Activated CD4-positive, alpha-beta T cell treated with anti-CD3 and anti-CD28 coated beads, Interleukin-2, Interleukin-4, amounts not matched to agents 100 ng/mL and 50 ng/mL, durations not matched to agents 16 hours and 8 hours (primary cell): ENCODE results near the gene SLC10A7.
"Not testable (repeated sequence)": the region's sequence is repeated elsewhere in the genome, so short reads cannot be mapped to it uniquely, and the experiment has no call there.

Experiments used
- DNase-seq: peaks from one replicate; pipeline ENCODE4 v3.0.0-alpha.2; 2020; ENCODE audit warnings: low spot score

SLC10A7 gene

GRCh38 chr4:146439437-146439836, 82.3 kb downstream of the SLC10A7 start:
- no peak for DNase-seq

GRCh38 chr4:146437778-146438177, 84.0 kb downstream of the SLC10A7 start:
- DNase-seq: no peak

GRCh38 chr4:146436423-146437162, 85.1 kb downstream of the SLC10A7 start:
- DNase-seq: no peak

DNA sequence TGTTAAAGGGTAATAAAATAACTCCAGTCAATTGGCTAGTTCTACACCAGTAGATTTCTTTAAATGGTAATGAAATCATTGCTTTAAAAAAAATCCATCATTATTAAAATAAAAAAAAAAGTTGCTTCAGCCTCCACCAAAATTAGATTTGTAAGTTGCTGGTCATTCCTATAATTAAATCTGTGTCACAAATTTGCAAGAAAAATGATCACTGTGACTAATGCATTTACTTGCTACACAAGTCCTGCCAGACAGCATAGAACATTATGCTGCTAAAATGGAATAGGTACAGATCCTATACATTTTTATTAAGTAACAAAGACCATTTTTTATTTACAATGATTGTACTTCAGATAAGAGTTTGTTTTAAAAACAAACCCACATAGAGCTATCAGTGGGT, 85.8 kb downstream of the SLC10A7 start:
- DNase-seq: no peak

DNA sequence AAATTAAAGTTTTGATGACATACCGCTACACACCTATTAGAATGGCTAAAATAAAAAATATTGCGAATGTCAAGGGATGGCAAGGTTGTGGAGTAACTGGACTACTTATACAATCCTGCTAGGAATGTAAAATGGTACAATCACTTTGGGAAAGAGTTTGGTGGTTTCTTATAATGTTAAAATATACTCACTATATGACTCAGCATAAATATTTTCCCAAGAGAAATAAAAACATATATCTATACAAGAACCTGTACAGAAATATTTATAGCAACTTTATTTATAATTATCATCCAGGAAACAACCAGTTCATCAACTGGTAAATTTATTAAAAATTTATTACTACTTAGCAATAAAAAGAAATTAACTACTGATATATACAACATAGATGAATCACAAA, 89.7 kb downstream of the SLC10A7 start:
- DNase-seq: no peak

DNA sequence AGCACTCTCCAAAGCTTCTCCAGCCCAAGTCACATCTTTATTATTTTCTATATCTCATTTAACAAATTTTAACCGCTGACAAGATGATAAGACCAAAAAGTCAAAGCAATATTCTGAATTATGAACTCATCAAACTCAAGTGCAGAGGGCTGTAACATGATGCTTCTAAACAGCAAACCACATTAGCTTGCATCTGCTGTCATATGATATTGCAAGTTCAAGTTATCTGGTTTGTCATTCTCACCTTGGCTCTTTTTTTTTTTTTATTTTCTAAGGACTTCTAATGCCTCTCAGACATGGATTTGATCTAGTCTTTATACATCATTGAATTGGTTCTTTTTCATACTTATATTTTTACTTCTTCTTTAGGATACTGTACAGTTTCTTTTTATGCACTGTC, 93.4 kb downstream of the SLC10A7 start:
- DNase-seq: no peak

DNA sequence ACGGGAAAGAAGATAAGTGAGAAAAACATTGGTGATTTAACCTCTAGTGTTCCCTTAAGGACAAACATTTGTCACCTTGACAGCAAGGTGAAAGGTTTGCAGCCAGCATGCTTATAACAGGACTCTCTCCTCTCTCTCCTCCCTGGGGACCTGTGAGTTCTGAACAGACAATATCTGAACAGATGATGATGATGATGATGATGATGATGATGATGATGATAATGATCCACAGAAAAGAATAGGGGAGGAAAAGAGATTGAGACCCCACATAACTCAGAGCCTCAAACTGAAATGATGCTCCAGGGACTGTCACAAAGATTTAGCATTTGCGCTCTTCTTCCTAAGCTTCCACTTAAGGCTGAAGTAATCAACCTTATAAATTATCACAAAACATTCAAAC, 103.9 kb downstream of the SLC10A7 start:
- DNase-seq: no peak

DNA sequence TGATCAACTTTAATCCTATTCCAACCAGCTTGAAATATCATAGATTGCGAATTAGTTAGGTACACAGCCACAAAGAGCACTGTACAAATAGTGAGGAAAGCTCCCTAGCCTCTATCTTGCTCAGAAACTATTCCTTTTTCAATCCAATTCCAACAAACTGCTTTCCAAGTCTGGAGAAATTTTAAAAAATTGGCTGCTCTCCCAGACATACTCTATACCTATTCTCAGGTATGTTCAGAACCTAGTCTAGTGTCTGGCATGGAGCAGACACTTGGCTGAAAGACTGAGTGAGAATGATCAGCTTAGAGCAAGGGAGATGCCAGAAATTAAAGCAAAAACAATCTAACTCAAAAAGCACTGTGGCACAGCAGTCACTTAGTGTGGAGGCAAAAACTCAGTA, 105.9 kb downstream of the SLC10A7 start:
- no peak for DNase-seq

DNA sequence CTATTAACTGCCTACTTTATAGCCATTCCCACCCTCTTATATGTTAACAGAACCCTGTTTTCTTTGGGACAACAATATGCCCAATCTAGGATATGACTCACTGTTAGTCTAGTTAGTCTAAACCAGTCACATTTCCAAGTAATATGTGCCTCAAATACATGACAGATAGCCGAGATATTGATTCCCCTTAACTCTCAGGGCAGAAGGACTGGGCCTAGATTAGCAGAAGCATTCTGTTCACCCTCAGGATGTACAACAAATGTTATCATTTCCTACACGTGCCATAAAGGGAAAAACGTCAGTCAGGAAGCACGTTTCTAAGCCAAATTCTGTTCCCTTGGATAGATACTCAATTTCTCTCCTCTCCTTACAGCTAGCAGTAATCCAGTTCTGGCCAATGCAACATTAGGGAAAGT, 114.1 kb downstream of the SLC10A7 start:
- DNase-seq: no peak

DNA sequence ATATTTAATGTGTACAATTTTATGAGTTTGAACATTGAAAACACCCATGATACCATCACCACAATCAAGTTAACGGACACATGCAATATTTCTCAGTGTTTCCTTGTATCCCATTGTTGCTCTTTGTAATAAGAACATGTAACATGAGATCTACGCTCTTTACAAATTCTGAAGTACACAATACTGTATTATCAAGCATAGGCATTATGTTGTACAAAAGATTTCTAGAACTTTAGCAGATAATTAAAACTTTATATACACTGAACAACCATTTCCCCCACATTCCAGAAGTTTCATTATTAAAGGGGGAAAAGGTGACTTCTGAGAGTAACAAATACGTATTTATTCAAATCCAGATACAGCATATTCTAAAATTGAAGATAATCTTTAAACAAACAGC, 114.5 kb downstream of the SLC10A7 start:
- no peak for DNase-seq

GRCh38 chr4:146401274-146401673, 120.5 kb downstream of the SLC10A7 start:
- no peak for DNase-seq

- DNase-seq: no peak
Measured at GRCh38 chr4:146398896-146399445, 122.8 kb downstream of the SLC10A7 start.

- no peak for DNase-seq
Measured at GRCh38 chr4:146398404-146398803, 123.3 kb downstream of the SLC10A7 start.

DNA sequence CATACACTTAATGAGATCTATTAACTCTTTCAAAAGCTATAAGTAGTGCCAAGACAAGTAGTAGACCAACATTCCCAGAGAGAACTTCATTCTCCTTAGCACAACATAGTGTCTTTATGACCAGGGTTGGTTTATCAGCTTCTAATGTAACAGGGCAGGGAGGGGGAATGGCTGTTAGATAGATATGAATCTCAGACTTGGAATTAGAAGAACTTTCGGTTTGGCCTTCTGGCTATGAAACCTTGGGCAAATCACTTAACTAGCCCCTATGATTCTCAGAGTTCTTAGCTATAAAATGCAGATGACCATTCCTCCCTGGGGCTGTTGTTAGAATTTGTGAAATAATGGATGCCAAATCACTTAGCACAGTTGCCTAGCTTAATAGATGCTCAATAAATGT, 132.2 kb downstream of the SLC10A7 start:
- DNase-seq: no peak

DNA sequence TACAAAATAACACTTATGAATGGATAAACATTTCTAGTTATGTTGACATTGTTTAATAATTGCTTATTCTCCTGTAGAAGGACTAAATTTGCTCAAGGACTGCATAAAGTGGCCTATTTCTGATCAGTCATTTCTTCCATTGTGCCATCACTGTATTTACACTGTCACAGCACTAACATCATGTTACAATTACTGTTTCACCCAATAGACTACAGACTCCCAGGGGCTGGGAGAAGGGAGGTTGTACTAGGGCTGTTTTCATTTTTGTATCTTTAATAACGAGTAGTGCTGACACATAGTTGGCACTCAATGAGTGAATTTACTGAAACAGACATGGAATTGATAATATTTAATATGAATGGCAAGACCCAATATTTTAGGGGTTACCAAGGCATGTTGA, 139.5 kb downstream of the SLC10A7 start:
- no peak for DNase-seq

- DNase-seq: no peak
Measured at GRCh38 chr4:146381263-146381872, 140.4 kb downstream of the SLC10A7 start.

GRCh38 chr4:146379744-146380143, 142.0 kb downstream of the SLC10A7 start:
- DNase-seq: no peak

GRCh38 chr4:146371812-146372211, 149.9 kb downstream of the SLC10A7 start:
- no peak for DNase-seq

DNA sequence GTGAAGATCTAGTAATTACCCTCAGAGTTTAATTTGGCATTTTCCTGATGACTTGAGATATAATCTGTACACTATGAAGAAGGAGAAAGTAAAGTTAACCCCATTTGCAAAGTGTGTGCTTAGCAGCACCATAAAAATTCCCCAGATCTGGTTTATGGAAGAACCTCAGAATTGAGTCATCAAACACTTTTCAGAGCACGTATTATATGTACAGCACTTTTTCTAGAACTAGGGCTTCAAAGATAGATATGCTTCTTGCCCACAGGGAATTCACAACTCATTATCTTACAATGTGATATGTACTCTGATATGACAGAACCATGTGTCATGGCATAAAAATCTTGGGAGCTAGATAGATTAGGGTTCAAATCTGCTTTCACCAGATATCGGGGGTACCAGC, 150.9 kb downstream of the SLC10A7 start:
- no peak for DNase-seq

- DNase-seq: no peak
Measured at GRCh38 chr4:146369446-146369845, 152.3 kb downstream of the SLC10A7 start.

- no peak for DNase-seq
Measured at GRCh38 chr4:146368209-146368608, 153.5 kb downstream of the SLC10A7 start.

- no peak for DNase-seq
Measured at GRCh38 chr4:146367347-146367746, 154.4 kb downstream of the SLC10A7 start.

DNA sequence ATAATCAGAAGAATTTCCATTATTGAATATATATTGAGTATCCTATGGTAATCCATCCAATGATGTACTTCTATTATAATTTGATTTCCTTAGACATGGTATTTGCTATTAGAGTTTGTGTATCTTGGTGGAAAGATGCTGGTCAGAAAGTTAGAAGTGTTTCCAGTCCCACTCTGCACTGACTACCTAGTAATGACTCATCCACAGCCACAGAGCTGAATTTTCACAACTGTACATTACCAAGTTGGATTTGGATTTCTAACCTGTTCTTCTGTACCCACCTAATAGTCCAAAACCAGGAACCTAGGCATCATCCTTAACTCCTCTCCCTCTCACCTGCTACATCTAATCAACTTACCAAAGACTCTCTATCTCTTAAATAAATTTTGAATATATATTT, 162.0 kb downstream of the SLC10A7 start:
- no peak for DNase-seq

DNA sequence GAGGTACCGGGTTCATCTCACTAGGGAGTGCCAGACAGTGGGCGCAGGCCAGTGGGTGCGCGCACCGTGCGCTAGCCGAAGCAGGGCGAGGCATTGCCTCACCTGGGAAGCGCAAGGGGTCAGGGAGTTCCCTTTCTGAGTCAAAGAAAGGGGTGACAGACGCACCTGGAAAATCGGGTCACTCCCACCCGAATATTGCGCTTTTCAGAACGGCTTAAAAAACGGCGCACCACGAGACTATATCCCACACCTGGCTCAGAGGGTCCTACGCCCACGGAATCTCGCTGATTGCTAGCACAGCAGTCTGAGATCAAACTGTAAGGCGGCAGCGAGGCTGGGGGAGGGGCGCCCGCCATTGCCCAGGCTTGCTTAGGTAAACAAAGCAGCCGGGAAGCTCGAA, 171.6 kb downstream of the SLC10A7 start:
- DNase-seq: not testable (repeated sequence)
